Tibial nerve (tissue), 4 donors: Measurements from ENCODE around the gene ITGA2. TPM values are rescaled to one million over a fixed set of nuclear protein-coding genes. Genes with fewer than 3 reads are reported as not detected.
A peak's percentile ranks its signal among the peaks of the same experiment; 100 is the strongest.

Experiments used
- DNase-seq, 2 donors: peaks; one replicate each; pipeline ENCODE4 v3.0.0-alpha.2; 2019; ENCODE audit warnings: low spot score in 2 of 2
- H3K27ac ChIP-seq, 4 donors: fragments of 200-600 bp; sonication (generic) in 3 of 4; one replicate each; pipeline ENCODE4 v1.5.1; 2017 to 2019; ENCODE audit warnings: mild to moderate bottlenecking in 1 of 4
- H3K27me3 ChIP-seq, 2 donors: fragments of 200-600 bp; sonication (generic) in 1 of 2; one replicate each; pipeline versions ENCODE4 v1.5.1 to v1.6.0; 2017 to 2019
- H3K36me3 ChIP-seq, 3 donors: fragments of 200-600 bp; sonication (generic); one replicate each; pipeline ENCODE4 v1.5.1; 2018 to 2019
- H3K4me1 ChIP-seq, 4 donors: fragments of 200-600 bp; sonication (generic) in 3 of 4; one replicate each; pipeline ENCODE4 v1.5.1; 2017 to 2019
- H3K4me3 ChIP-seq, 4 donors: fragments of 200-600 bp; sonication (generic) in 3 of 4; one replicate each; pipeline ENCODE4 v1.5.1; 2017 to 2019; ENCODE audit warnings: mild to moderate bottlenecking in 1 of 4, moderate library complexity in 1 of 4
- H3K9me3 ChIP-seq, 4 donors: fragments of 200-600 bp; sonication (generic) in 3 of 4; one replicate each; pipeline ENCODE4 v1.5.1; 2017 to 2019
- EP300 ChIP-seq, 2 donors: sonication (generic); formaldehyde crosslinking; IDR thresholded peaks; one replicate each; pipeline ENCODE4 v1.6.1; 2017; ENCODE audit warnings: antibody characterized with exemption in 2 of 2, mild to moderate bottlenecking in 1 of 2
- POLR2A ChIP-seq, 2 donors: fragments of 450-650 bp; IDR thresholded peaks; one replicate each; pipeline ENCODE4 v1.6.1; 2017; ENCODE audit warnings: antibody characterized with exemption in 2 of 2, mild to moderate bottlenecking in 2 of 2, moderate library complexity in 2 of 2
- WGBS, 2 donors: methylation state at CpG; one replicate each; pipeline ENCODE4 v1.1.5; 2018; 5-methylcytosine and 5-hydroxymethylcytosine counted together
- total RNA-seq, 4 donors: library from RNA; depleted of rRNA; stranded (reverse); fragments of >200 nt; gene quantifications; one replicate each; pipeline ENCODE4 v1.1.0, GENCODE V29; 2016
- TF ChIP-seq, protein P1 (sequence below), 5 experiments: fragments of 200-600 bp in 3 of 5; fragments of 450-650 bp in 2 of 5; sonication (generic) in 3 of 5; IDR thresholded peaks; one replicate each; pipeline ENCODE4 v1.5.1; 2016 to 2019; ENCODE audit warnings: antibody characterized with exemption in 5 of 5, mild to moderate bottlenecking in 3 of 5, moderate library complexity in 2 of 5

ITGA2 gene
- total RNA-seq, 4 donors from 2014 or later, result 3.7 to 6.1 (median 5.4) TPM

DNA sequence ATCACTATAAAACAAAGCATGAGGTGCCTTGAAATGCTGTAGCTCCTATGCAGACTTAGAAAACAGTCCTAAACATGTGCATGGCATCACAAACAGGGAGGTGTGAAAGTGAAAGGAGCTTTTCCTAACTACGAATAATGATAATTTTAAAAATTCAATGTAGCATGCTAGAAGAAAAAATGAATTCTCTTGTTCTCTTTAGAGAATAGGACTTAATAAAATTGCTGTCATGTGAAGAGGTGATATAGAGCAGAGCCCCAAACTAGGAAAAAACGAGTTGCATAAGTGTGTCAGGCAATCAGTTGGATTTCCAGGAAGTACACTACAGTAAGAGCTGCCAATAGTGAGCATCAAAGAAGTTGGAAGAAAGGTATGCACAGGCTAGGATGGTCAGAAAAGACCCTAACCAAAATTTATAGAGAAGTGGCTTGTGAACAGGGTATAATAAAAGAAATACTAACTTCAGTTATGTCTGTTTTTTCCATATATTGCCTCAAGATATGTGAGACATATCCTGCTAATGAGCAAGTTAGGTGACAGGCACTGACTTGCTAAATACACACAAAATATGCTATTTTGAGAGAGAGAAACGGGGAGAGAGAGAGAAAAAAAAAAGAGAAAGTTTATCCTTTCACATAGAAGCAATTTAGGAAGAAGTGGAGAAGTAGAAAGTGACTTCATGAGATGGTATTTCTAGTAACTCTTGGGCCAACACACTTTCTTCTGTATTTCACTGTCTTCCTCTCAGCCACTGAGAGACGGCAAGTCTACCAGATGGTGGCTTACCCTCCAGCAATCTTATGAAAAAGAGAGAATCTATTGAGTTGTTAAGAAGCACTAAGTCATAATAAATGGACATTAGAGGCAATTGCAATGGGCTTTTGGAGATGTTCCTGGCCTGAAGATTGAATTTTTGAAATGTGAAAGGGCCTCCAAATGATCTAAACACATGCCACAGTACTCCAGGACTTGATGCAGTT, 18.0 kb downstream of the ITGA2 start:
- Histone ChIP-seq H3K27me3 (no peaks in the 10 kb centered on the region), H3K36me3 (no peaks in the 10 kb centered on the region), H3K27ac (peak overlapping the region in 1 of 4 donors; percentile 21), H3K9me3 (no peaks in the 10 kb centered on the region), H3K4me3 (no peak overlapping the region), H3K4me1 (peaks cover 0 to 11% (median 3%) of the 10 kb centered on the region in 4 donors)
- TF ChIP-seq POLR2A (IDR thresholded peaks at IDR 0.05) (no peak), EP300 (IDR thresholded peaks at IDR 0.05) (no peak)
- TF ChIP-seq, protein P1, sequence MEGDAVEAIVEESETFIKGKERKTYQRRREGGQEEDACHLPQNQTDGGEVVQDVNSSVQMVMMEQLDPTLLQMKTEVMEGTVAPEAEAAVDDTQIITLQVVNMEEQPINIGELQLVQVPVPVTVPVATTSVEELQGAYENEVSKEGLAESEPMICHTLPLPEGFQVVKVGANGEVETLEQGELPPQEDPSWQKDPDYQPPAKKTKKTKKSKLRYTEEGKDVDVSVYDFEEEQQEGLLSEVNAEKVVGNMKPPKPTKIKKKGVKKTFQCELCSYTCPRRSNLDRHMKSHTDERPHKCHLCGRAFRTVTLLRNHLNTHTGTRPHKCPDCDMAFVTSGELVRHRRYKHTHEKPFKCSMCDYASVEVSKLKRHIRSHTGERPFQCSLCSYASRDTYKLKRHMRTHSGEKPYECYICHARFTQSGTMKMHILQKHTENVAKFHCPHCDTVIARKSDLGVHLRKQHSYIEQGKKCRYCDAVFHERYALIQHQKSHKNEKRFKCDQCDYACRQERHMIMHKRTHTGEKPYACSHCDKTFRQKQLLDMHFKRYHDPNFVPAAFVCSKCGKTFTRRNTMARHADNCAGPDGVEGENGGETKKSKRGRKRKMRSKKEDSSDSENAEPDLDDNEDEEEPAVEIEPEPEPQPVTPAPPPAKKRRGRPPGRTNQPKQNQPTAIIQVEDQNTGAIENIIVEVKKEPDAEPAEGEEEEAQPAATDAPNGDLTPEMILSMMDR (IDR thresholded peaks at IDR 0.05), result no peak
- 44 to 49% methylated on average over 4 of the region's 4 CpGs for WGBS, 2 donors
- no peak for DNase-seq

DNA sequence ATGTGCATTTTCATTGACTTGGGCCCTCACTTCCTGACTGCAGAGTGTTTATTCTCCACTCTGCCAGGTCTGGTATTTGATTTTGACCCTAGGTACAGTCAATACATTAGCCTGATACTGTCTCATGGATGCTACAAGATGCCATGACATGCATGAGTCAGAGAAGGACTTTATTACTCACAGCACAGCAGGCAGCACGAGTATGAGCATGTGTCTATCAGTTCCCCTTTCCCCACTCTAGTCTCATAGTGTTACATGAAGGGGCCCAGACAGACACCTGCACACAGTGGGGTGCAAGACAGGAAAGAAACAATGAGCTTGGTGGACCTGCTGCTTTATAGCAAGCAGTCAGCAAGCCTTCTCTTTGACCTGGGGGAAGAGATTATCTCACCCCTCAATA, 19.6 kb downstream of the ITGA2 start:
- H3K4me1 ChIP-seq, result peaks cover 0 to 11% (median 3%) of the 10 kb centered on the region in 4 donors
- H3K36me3 ChIP-seq, result no peaks in the 10 kb centered on the region
- DNase-seq, result no peak
- H3K9me3 ChIP-seq, result peaks cover 0 to 7% (median 0%) of the 10 kb centered on the region in 4 donors
- no peak overlapping the region for H3K27ac ChIP-seq
- no peak overlapping the region for H3K4me3 ChIP-seq
- H3K27me3 ChIP-seq, result no peaks in the 10 kb centered on the region
- WGBS, 2 donors, result 33 to 60% methylated on average over 1 of the region's 1 CpG
- TF ChIP-seq POLR2A (IDR thresholded peaks at IDR 0.05) (no peak), EP300 (IDR thresholded peaks at IDR 0.05) (no peak)
- TF ChIP-seq, protein P1 (IDR thresholded peaks at IDR 0.05), result no peak

DNA sequence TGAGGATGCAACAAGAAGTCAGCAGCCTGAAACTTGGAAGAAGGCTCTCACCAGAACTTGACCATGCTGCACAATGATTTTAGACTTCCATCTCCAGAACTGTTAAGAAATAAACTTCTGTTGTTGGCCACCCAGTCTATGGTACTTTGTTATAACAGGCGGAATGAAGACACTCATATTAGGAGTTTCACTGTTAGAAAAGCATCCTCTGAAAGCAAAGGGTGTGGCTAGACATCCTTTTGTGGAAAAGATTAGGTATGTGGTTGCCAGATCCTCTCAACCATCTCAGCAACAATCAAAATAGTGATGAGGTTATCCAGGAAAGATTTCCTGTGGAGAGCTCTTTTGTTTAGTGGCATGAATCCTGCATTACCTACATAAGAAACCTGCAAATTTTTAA, 20.7 kb downstream of the ITGA2 start:
- DNase-seq, result no peak
- H3K4me3 ChIP-seq, result no peak overlapping the region
- TF ChIP-seq EP300 (IDR thresholded peaks at IDR 0.05) (no peak), POLR2A (IDR thresholded peaks at IDR 0.05) (no peak)
- TF ChIP-seq, protein P1 (IDR thresholded peaks at IDR 0.05), result no peak
- peaks cover 0 to 11% (median 3%) of the 10 kb centered on the region in 4 donors for H3K4me1 ChIP-seq
- no peaks in the 10 kb centered on the region for H3K36me3 ChIP-seq
- H3K27ac ChIP-seq, result no peak overlapping the region
- H3K27me3 ChIP-seq, result no peaks in the 10 kb centered on the region
- 93 to 94% methylated on average over 1 of the region's 1 CpG for WGBS, 2 donors
- H3K9me3 ChIP-seq, result peaks cover 0 to 10% (median 0%) of the 10 kb centered on the region in 4 donors

GRCh38 chr5:53010814-53011213, 21.7 kb downstream of the ITGA2 start:
- H3K27ac ChIP-seq, result no peak overlapping the region
- no peaks in the 10 kb centered on the region for H3K36me3 ChIP-seq
- TF ChIP-seq, protein P1 (IDR thresholded peaks at IDR 0.05), result no peak
- TF ChIP-seq POLR2A (IDR thresholded peaks at IDR 0.05) (no peak), EP300 (IDR thresholded peaks at IDR 0.05) (no peak)
- peaks cover 0 to 11% (median 3%) of the 10 kb centered on the region in 4 donors for H3K4me1 ChIP-seq
- no peak overlapping the region for H3K4me3 ChIP-seq
- no peaks in the 10 kb centered on the region for H3K27me3 ChIP-seq
- H3K9me3 ChIP-seq, result peaks cover 0 to 10% (median 0%) of the 10 kb centered on the region in 4 donors
- WGBS, 2 donors, result 26 to 47% methylated on average over 1 of the region's 1 CpG
- no peak for DNase-seq

DNA sequence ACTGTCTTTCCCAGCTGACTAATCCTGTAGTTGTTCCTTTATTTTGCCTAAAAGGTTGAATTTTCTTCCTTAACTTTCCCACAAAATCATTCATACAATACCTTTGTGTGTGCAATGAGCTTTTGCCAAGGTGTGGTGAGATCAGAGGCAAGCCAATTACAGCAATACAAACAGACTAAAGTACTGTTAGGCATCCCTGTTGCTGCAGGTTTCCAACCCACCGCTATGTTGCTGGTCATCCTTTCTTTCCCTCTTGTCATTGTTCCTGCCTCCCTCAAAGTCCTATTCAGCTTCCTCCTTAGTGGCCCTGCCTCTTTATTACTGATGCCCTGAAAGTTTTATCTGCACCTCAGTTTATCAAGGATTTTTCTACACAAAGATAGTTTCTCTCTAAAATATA, 22.1 kb downstream of the ITGA2 start:
- Histone ChIP-seq H3K9me3 (peaks cover 0 to 10% (median 0%) of the 10 kb centered on the region in 4 donors), H3K27ac (no peak overlapping the region), H3K4me1 (peaks cover 0 to 11% (median 3%) of the 10 kb centered on the region in 4 donors), H3K27me3 (no peaks in the 10 kb centered on the region), H3K36me3 (no peaks in the 10 kb centered on the region), H3K4me3 (no peak overlapping the region)
- DNase-seq, result no peak
- TF ChIP-seq EP300 (IDR thresholded peaks at IDR 0.05) (no peak), POLR2A (IDR thresholded peaks at IDR 0.05) (no peak)
- TF ChIP-seq, protein P1 (IDR thresholded peaks at IDR 0.05), result no peak
- WGBS, 2 donors, result 67 to 74% methylated on average over 1 of the region's 1 CpG
